Transverse colon (tissue), 4 donors: Measurements from ENCODE around the gene SAXO1. TPM values are rescaled to one million over a fixed set of nuclear protein-coding genes. Genes with fewer than 3 reads are reported as not detected.

Source experiments
- DNase-seq: peaks from one replicate; pipeline ENCODE4 v3.0.0-alpha.2; 2019
- H3K27ac ChIP-seq, 4 donors: fragments of 200-600 bp; sonication (generic); 2 replicates each; pipeline ENCODE4 v1.5.1; 2016 to 2018; ENCODE audit warnings: inconsistent platforms in 4 of 4
- H3K27me3 ChIP-seq: fragments of 200-600 bp; sonication (generic); 2 replicates; pipeline ENCODE4 v1.5.1; 2017; ENCODE audit warnings: inconsistent platforms
- H3K36me3 ChIP-seq, 4 donors: fragments of 200-600 bp; sonication (generic); 2 replicates each; pipeline ENCODE4 v1.5.1; 2017 to 2019; ENCODE audit warnings: inconsistent platforms in 4 of 4
- H3K4me1 ChIP-seq, 4 donors: fragments of 200-600 bp; sonication (generic); 2 replicates each; pipeline ENCODE4 v1.5.1; 2017 to 2020; ENCODE audit warnings: inconsistent platforms in 4 of 4
- H3K4me3 ChIP-seq, 4 donors: fragments of 200-600 bp; sonication (generic); 1 replicate in 1 of 4; 2 replicates in 3 of 4; pipeline versions ENCODE4 v1.5.1 to v1.6.1; 2017 to 2019; ENCODE audit warnings: inconsistent platforms in 4 of 4
- H3K9me3 ChIP-seq, 2 donors: fragments of 200-600 bp; sonication (generic); 2 replicates each; pipeline ENCODE4 v1.5.1; 2017 to 2019; ENCODE audit warnings: inconsistent platforms in 2 of 2
- EP300 ChIP-seq: sonication (generic); formaldehyde crosslinking; IDR thresholded peaks from one replicate; pipeline ENCODE4 v1.6.1; 2017; ENCODE audit warnings: antibody characterized with exemption, low read depth
- POLR2A ChIP-seq: fragments of 450-650 bp; IDR thresholded peaks from one replicate; pipeline ENCODE4 v1.6.1; 2016; ENCODE audit warnings: antibody characterized with exemption, mild to moderate bottlenecking, moderate library complexity
- POLR2AphosphoS5 ChIP-seq, 3 donors: sonication (generic); formaldehyde crosslinking; IDR thresholded peaks; one replicate each; pipeline ENCODE4 v1.6.1; 2016; ENCODE audit warnings: antibody characterized with exemption in 3 of 3
- whole genome bisulfite sequencing, 2 donors: methylation state at CpG; one replicate each; pipeline ENCODE4 v1.1.5; 2018; ENCODE audit warnings: low coverage in 1 of 2; 5-methylcytosine and 5-hydroxymethylcytosine counted together
- in situ Hi-C, 4 donors: fragments of 200-750 bp; cut with MboI; loops; one replicate each; pipeline versions ENCODE4 v1.15.0 to v1.15.1; 2017; ENCODE audit warnings: low sequenced_read_pairs in 3 of 4, low pct_ligation_motif_present in 1 of 4, low pct_unique_long_range_greater_than_20kb in 1 of 4
- intact Hi-C: fragments of 100-400 bp; cut with DNase I; formaldehyde crosslinking; loops from one replicate; pipeline ENCODE4 v1.15.1; 2023; ENCODE audit warnings: low total_unique reads
- total RNA-seq, 4 donors: library from RNA; depleted of rRNA; stranded (reverse); fragments of >200 nt; gene quantifications; one replicate each; pipeline ENCODE4 v1.1.0, GENCODE V29; 2016
- TF ChIP-seq, protein P1 (sequence below), 5 experiments: fragments of 200-600 bp in 3 of 5; fragments of 450-650 bp in 2 of 5; sonication (generic) in 3 of 5; IDR thresholded peaks; 1 replicate in 2 of 5; 2 replicates in 3 of 5; pipeline ENCODE4 v1.5.1; 2016 to 2017; ENCODE audit warnings: antibody characterized with exemption in 5 of 5, inconsistent platforms in 3 of 5, mild to moderate bottlenecking in 2 of 5, moderate library complexity in 1 of 5

SAXO1 gene
- total RNA-seq, 4 donors from 2014 or later: 0.41 TPM; not detected in 3

DNA sequence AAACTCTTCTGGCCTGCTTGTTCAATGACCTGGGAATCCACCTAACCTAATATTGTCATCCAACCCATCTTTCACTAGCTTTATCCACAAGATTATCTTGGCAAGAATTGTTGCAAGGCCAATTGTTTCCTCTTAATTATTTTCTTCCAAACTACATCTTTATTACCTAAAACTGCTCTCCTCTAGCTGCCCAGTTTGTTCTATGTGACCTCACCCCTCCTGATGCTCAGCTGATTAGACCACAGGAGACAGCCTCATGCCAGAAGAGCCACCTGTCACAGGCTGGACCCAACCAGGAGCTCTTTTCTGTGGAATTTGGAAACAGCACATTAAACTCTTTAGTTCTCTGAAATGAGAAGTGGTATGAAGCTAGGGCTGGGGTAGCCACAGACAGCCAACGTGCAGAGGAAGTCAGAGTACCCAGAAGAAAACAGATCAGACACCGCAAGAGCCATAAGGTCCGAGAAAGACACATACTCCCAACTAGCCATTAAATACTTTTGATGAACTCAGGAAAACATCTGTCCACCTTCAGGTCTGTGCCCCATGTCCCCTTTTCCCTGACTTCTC lies 12.0 kb downstream of the SAXO1 start:
- TF ChIP-seq POLR2A (no peak), EP300 (no peak), POLR2AphosphoS5 (IDR thresholded peaks at IDR 0.05) (no peak)
- TF ChIP-seq, protein P1, sequence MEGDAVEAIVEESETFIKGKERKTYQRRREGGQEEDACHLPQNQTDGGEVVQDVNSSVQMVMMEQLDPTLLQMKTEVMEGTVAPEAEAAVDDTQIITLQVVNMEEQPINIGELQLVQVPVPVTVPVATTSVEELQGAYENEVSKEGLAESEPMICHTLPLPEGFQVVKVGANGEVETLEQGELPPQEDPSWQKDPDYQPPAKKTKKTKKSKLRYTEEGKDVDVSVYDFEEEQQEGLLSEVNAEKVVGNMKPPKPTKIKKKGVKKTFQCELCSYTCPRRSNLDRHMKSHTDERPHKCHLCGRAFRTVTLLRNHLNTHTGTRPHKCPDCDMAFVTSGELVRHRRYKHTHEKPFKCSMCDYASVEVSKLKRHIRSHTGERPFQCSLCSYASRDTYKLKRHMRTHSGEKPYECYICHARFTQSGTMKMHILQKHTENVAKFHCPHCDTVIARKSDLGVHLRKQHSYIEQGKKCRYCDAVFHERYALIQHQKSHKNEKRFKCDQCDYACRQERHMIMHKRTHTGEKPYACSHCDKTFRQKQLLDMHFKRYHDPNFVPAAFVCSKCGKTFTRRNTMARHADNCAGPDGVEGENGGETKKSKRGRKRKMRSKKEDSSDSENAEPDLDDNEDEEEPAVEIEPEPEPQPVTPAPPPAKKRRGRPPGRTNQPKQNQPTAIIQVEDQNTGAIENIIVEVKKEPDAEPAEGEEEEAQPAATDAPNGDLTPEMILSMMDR (IDR thresholded peaks at IDR 0.05): no peak
- H3K4me3 ChIP-seq: no peak overlapping the region
- no peak for DNase-seq
- H3K36me3 ChIP-seq: no peaks in the 10 kb centered on the region
- no peaks in the 10 kb centered on the region for H3K9me3 ChIP-seq
- WGBS, 2 donors: 69 to 85% methylated on average over 2 to 3 of the region's 3 CpGs
- in situ Hi-C loops: loop anchor here in 3 of 4 donors (10.0 to 25.0 kb wide), 2 partner anchors 584 to 766 kb away; no protein-coding TSS in a partner anchor
- H3K27ac ChIP-seq: no peak overlapping the region
- H3K4me1 ChIP-seq: no peaks in the 10 kb centered on the region
- intact Hi-C loops: loop anchor here (10.0 kb wide), 1 partner anchor 1216 kb away; no protein-coding TSS in a partner anchor
- H3K27me3 ChIP-seq: no peaks in the 10 kb centered on the region

DNA sequence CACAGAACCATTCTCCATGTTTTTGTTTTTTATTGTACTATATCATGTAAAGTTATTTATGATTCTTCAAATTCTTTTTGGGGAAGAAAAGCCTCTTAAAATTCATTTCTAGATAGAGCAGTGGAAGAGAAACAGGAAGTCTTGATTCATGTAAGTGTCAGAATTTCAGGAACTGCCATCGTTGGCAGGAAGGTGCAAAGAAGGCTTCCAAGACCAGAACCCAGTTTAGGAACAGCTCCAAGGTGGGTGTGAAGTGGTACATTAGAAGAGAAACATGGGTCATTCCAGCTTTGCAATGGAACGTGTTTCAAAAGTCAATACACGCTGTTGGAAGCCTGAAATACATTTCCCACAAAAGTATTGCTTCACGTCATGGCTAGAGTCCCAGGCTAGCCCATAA lies 14.8 kb downstream of the SAXO1 start:
- Histone ChIP-seq H3K27me3 (no peaks in the 10 kb centered on the region), H3K27ac (no peak overlapping the region), H3K9me3 (no peaks in the 10 kb centered on the region), H3K36me3 (no peaks in the 10 kb centered on the region), H3K4me3 (no peak overlapping the region), H3K4me1 (no peaks in the 10 kb centered on the region)
- in situ Hi-C loops: loop anchor here in 1 of 4 donors (25.0 kb wide), 1 partner anchor 581 kb away; no protein-coding TSS in a partner anchor
- no peak for DNase-seq
- WGBS, 2 donors: 0 to 57% methylated on average over 1 to 4 of the region's 4 CpGs
- no peak for TF ChIP-seq EP300
- TF ChIP-seq POLR2AphosphoS5 (IDR thresholded peaks at IDR 0.05): no peak
- intact Hi-C loops: no loop called here

DNA sequence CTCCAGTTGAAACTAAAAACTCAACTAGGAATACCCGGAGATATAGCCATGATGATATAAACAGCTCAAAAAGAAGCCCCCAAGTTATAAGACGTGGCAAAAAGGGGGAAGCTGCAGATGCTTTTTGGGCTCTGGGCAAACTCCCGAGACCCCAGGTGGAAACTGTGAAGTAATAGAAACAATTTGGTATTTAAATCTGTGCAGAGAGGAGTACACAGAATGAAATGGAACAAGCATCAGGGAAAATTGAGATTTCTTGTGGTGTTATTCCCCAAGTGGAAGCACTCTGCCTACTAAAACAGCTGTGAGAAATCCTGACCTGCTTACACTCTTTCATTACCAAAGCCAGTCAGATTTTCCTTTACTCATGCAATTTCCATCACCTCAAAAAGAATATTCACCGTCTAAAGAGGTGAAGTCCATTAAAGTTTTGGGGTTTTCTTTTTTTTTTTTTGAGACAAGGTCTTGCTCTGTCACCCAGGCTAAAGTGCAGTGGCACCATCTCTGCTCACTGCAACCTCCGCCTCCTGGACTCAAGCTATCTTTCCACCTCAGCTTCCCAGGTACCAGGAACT lies 23.5 kb downstream of the SAXO1 start:
- Histone ChIP-seq H3K27me3 (no peaks in the 10 kb centered on the region), H3K27ac (no peak overlapping the region), H3K4me3 (no peak overlapping the region), H3K36me3 (no peaks in the 10 kb centered on the region), H3K4me1 (peaks cover 0 to 4% (median 0%) of the 10 kb centered on the region in 4 donors), H3K9me3 (no peaks in the 10 kb centered on the region)
- intact Hi-C loops (no loop called here), in situ Hi-C loops (loop anchor here in 1 of 4 donors (25.0 kb wide), 1 partner anchor 572 kb away; no protein-coding TSS in a partner anchor)
- DNase-seq: no peak
- no peak for TF ChIP-seq POLR2A
- TF ChIP-seq POLR2AphosphoS5 (IDR thresholded peaks at IDR 0.05): no peak
- TF ChIP-seq, protein P1 (IDR thresholded peaks at IDR 0.05): no peak
- TF ChIP-seq EP300: no peak
- WGBS, 2 donors: 54 to 73% methylated on average over 5 of the region's 5 CpGs

DNA sequence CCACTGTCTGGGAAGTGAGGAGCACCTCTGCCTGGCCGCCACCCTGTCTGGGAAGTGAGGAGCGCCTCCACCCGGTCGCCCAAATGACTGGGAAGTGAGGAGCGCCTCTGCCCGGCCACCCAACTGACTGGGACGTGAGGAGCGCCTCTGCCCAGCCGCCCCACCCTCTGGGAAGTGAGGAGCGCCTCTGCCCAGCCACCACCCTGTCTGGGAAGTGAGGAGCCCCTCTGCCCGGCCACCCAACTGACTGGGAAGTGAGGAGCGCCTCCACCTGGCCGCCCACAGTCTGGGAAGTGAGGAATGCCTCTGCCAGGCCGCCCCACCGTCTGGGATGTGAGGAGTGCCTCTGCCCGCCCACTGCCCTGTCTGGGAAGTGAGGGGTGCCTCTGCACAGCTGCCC lies 32.9 kb downstream of the SAXO1 start:
- DNase-seq: no peak
- no peak for TF ChIP-seq EP300
- TF ChIP-seq, protein P1 (IDR thresholded peaks at IDR 0.05): no peak
- TF ChIP-seq POLR2AphosphoS5 (IDR thresholded peaks at IDR 0.05): no peak
- peaks cover 0 to 5% of the 10 kb centered on the region in 2 donors for H3K9me3 ChIP-seq
- no peak overlapping the region for H3K4me3 ChIP-seq
- no peak overlapping the region for H3K27ac ChIP-seq
- WGBS, 2 donors: 82% methylated on average over 16 of the region's 16 CpGs; no CpG with 5 or more reads in 1 of the 2 donors
- no peaks in the 10 kb centered on the region for H3K4me1 ChIP-seq
- no peaks in the 10 kb centered on the region for H3K27me3 ChIP-seq
- in situ Hi-C loops (loop anchor here in 1 of 4 donors (25.0 kb wide), 1 partner anchor 563 kb away; no protein-coding TSS in a partner anchor), intact Hi-C loops (no loop called here)
- no peaks in the 10 kb centered on the region for H3K36me3 ChIP-seq
